Measurements from ENCODE around the gene ARTN. TPM values are rescaled to one million over a fixed set of nuclear protein-coding genes. Genes with fewer than 3 reads are reported as not detected.

The ARTN gene
- total RNA-seq, 1 experiment from 2014 or later = not detected

DNA sequence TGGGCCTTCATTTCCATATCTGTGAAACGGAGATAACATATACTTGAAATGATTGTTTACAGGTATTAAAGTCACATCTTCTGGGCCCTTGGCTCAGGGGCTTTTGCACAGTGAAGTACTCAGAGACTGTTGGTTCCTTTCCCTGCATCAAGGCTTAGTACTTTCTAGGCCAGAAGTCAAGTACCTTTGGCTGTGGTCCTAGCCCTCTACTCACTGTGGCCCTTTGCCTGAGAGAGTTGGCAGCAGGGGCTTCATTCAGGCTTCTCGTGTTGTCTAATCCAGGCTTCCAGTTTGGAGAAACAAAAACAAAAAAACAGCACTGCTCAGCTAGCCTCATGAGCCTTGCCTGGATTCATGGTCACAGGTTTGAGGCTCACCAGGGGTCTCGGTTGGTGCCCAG lies 28.1 kb downstream of the ARTN start:
- Mint-ChIP-seq H3K4me3 (ENCODE audit: unreplicated experiment) (no peak overlapping the region), H3K27ac (ENCODE audit: unreplicated experiment) (no peak overlapping the region), H3K4me1 (ENCODE audit: low read depth, unreplicated experiment) (no peaks in the 10 kb centered on the region), H3K36me3 (ENCODE audit: insufficient read depth, unreplicated experiment) (no peaks in the 10 kb centered on the region), H3K9me3 (ENCODE audit: unreplicated experiment) (no peaks in the 10 kb centered on the region), H3K27me3 (ENCODE audit: insufficient read depth, unreplicated experiment) (no peaks in the 10 kb centered on the region)
- TF ChIP-seq, protein P1, sequence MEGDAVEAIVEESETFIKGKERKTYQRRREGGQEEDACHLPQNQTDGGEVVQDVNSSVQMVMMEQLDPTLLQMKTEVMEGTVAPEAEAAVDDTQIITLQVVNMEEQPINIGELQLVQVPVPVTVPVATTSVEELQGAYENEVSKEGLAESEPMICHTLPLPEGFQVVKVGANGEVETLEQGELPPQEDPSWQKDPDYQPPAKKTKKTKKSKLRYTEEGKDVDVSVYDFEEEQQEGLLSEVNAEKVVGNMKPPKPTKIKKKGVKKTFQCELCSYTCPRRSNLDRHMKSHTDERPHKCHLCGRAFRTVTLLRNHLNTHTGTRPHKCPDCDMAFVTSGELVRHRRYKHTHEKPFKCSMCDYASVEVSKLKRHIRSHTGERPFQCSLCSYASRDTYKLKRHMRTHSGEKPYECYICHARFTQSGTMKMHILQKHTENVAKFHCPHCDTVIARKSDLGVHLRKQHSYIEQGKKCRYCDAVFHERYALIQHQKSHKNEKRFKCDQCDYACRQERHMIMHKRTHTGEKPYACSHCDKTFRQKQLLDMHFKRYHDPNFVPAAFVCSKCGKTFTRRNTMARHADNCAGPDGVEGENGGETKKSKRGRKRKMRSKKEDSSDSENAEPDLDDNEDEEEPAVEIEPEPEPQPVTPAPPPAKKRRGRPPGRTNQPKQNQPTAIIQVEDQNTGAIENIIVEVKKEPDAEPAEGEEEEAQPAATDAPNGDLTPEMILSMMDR (IDR thresholded peaks at IDR 0.05; ENCODE audit: insufficient read depth in 1 of 2, low read depth in 1 of 2, low read length in 1 of 2, severe bottlenecking in 1 of 2, unreplicated experiment in 1 of 2) = no peak
- Histone ChIP-seq H3K9me3 (no peaks in the 10 kb centered on the region), H3K4me1 (no peaks in the 10 kb centered on the region), H3K4me3 (ENCODE audit: low read depth, low read length) (no peak overlapping the region), H3K27me3 (replicated peaks; ENCODE audit: control insufficient read depth, insufficient read depth, low read length) (no peaks in the 10 kb centered on the region), H3K36me3 (ENCODE audit: control insufficient read depth, insufficient read depth, low read length) (no peaks in the 10 kb centered on the region)
- no peak for DNase-seq
- POLR2A ChIA-PET = no interaction called here
- intact Hi-C loops (cut with micrococcal nuclease; ENCODE audit: unreplicated experiment) = no loop called here
- CTCF ChIA-PET = no interaction called here
- BruUV-seq (replicated peaks) = no TSS peak

DNA sequence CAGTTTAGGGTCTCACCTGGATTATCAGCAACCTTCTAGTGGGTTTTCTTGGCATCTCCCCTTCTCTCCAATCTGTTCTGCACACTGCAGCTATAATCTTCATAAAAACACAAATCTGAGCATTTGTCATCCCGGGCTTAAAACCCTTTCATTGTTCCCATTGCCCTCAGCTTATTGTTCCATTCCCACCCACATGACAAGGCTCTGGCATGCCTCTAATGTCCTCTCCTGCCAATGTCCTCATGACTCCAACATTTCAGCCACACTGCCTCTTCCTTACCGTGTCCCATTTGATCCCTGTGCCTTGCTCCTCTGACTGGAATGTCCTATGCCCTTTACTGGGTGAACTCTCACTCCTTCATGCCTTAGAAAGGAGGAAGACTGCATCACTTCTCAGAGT lies 28.7 kb downstream of the ARTN start:
- H3K4me1 ChIP-seq = no peaks in the 10 kb centered on the region
- Mint-ChIP-seq H3K4me3 (ENCODE audit: unreplicated experiment) (no peak overlapping the region), H3K27ac (ENCODE audit: unreplicated experiment) (no peak overlapping the region), H3K36me3 (ENCODE audit: insufficient read depth, unreplicated experiment) (no peaks in the 10 kb centered on the region), H3K27me3 (ENCODE audit: insufficient read depth, unreplicated experiment) (no peaks in the 10 kb centered on the region), H3K9me3 (ENCODE audit: unreplicated experiment) (no peaks in the 10 kb centered on the region), H3K4me1 (ENCODE audit: low read depth, unreplicated experiment) (no peaks in the 10 kb centered on the region)
- no peak overlapping the region for H3K4me3 ChIP-seq (ENCODE audit: low read depth, low read length)
- no peaks in the 10 kb centered on the region for H3K27me3 ChIP-seq (replicated peaks; ENCODE audit: control insufficient read depth, insufficient read depth, low read length)
- ChIA-PET POLR2A (no interaction called here), CTCF (no interaction called here)
- no peak for DNase-seq
- intact Hi-C loops (cut with micrococcal nuclease; ENCODE audit: unreplicated experiment) = no loop called here
- H3K36me3 ChIP-seq (ENCODE audit: control insufficient read depth, insufficient read depth, low read length) = no peaks in the 10 kb centered on the region
- BruUV-seq (replicated peaks) = no TSS peak
- no peaks in the 10 kb centered on the region for H3K9me3 ChIP-seq
- TF ChIP-seq, protein P1 (IDR thresholded peaks at IDR 0.05; ENCODE audit: insufficient read depth in 1 of 2, low read depth in 1 of 2, low read length in 1 of 2, severe bottlenecking in 1 of 2, unreplicated experiment in 1 of 2) = no peak

DNA sequence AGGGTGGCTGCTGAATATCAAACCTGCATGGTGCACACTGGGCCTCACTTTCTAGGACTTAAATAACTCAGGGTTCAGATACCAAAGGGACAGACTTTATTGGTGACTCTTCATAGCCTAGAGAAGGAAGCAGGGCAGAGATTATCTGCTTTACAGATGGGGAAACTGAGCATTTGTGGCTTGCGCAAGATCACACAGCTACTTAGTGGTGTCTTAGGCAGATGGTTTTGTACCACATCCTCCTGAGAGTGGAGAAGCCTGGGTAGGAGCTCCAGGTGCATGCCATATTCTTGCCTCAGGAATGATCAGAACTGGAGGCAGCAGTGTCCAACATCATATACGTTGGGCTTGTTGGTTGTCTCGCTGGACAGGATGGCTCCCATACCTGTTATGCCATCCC lies 29.4 kb downstream of the ARTN start:
- Mint-ChIP-seq H3K4me3 (ENCODE audit: unreplicated experiment) (no peak overlapping the region), H3K9me3 (ENCODE audit: unreplicated experiment) (no peaks in the 10 kb centered on the region), H3K27ac (ENCODE audit: unreplicated experiment) (no peak overlapping the region), H3K4me1 (ENCODE audit: low read depth, unreplicated experiment) (no peaks in the 10 kb centered on the region), H3K27me3 (ENCODE audit: insufficient read depth, unreplicated experiment) (no peaks in the 10 kb centered on the region), H3K36me3 (ENCODE audit: insufficient read depth, unreplicated experiment) (no peaks in the 10 kb centered on the region)
- H3K4me3 ChIP-seq (ENCODE audit: low read depth, low read length) = no peak overlapping the region
- BruUV-seq (replicated peaks) = no TSS peak
- TF ChIP-seq, protein P1 (IDR thresholded peaks at IDR 0.05; ENCODE audit: insufficient read depth in 1 of 2, low read depth in 1 of 2, low read length in 1 of 2, severe bottlenecking in 1 of 2, unreplicated experiment in 1 of 2) = no peak
- ChIA-PET POLR2A (no interaction called here), CTCF (no interaction called here)
- no peaks in the 10 kb centered on the region for H3K4me1 ChIP-seq
- DNase-seq = no peak
- intact Hi-C loops (cut with micrococcal nuclease; ENCODE audit: unreplicated experiment) = no loop called here
- no peaks in the 10 kb centered on the region for H3K27me3 ChIP-seq (replicated peaks; ENCODE audit: control insufficient read depth, insufficient read depth, low read length)
- no peaks in the 10 kb centered on the region for H3K36me3 ChIP-seq (ENCODE audit: control insufficient read depth, insufficient read depth, low read length)
- no peaks in the 10 kb centered on the region for H3K9me3 ChIP-seq
